Lower leg skin (tissue), 4 donors: ENCODE results near the gene SERPINA10. TPM values are rescaled to one million over a fixed set of nuclear protein-coding genes. Genes with fewer than 3 reads are reported as not detected.
"Not testable (repeated sequence)": the region's sequence is repeated elsewhere in the genome, so short reads cannot be mapped to it uniquely, and the experiment has no call there.

Experiments
- DNase-seq, 2 donors: peaks; one replicate each; pipeline ENCODE4 v3.0.0-alpha.2; 2019; ENCODE audit warnings: low spot score in 2 of 2
- H3K4me3 ChIP-seq: fragments of 200-600 bp; sonication (generic); 2 replicates; pipeline ENCODE4 v1.5.1; 2017; ENCODE audit warnings: mild to moderate bottlenecking, low read depth; ENCODE audit not compliant: poor library complexity, severe bottlenecking
- POLR2A ChIP-seq, 2 donors: fragments of 450-650 bp; IDR thresholded peaks; one replicate each; pipeline ENCODE4 v1.6.1; 2016 to 2017; ENCODE audit warnings: antibody characterized with exemption in 2 of 2, mild to moderate bottlenecking in 1 of 2, moderate library complexity in 1 of 2
- WGBS, 2 donors: methylation state at CpG; one replicate each; pipeline ENCODE4 v1.1.5; 2018; 5-methylcytosine and 5-hydroxymethylcytosine counted together
- intact Hi-C: fragments of 100-400 bp; cut with DNase I; formaldehyde crosslinking; loops from one replicate; pipeline ENCODE4 v1.15.0; 2023; ENCODE audit warnings: low total_unique reads
- total RNA-seq, 4 donors: library from RNA; depleted of rRNA; stranded (reverse); fragments of >200 nt; gene quantifications; one replicate each; pipeline ENCODE4 v1.1.0, GENCODE V29; 2016
- TF ChIP-seq, protein P1 (sequence below), 3 donors: fragments of 450-650 bp; IDR thresholded peaks; one replicate each; pipeline ENCODE4 v1.5.1; 2016; ENCODE audit warnings: antibody characterized with exemption in 3 of 3, mild to moderate bottlenecking in 3 of 3, moderate library complexity in 2 of 3

The SERPINA10 gene
- total RNA-seq, 4 donors from 2014 or later, result not detected

DNA sequence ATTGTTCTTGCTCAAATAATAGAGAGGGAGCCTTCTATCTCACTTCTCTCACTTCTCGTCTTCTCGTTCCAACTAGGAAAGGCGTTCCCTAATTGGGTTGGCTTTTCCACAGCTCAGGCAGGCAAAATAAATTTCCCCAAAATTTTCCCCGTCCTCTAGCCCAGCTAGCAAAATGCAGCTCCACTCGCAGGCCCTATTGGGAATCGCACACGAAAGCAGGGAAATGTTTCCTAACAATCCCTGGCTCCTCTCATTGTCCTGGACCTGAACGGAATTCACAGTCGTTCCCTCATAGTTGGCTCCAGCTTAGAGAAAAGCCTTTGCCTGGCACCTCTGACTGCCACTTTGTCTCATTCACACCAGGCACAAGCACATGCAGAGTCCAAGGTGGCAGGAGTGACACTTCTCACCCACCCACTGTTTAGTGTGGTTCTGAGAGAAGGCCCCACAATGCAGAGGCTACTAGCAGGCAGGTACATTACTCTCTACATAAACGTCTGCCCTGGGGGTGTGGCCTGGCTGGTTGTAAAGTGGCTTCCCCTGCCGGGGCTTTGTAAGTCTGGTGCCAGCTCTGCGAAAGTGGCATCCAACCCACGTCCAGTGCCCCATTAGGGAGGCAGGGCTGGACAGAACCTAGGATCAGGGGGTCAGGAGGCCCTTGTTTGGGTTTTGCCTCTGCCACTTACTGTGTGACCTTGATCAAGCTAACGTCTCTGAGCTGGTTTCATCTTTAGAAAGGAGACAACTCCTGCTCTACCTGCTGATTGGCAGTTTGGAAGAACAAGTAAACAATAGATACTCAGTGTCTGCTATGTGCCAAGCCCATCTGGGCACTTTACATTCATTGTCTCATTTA, 4.2 kb downstream of the SERPINA10 start:
- DNase-seq, result no peak
- TF ChIP-seq, protein P1, sequence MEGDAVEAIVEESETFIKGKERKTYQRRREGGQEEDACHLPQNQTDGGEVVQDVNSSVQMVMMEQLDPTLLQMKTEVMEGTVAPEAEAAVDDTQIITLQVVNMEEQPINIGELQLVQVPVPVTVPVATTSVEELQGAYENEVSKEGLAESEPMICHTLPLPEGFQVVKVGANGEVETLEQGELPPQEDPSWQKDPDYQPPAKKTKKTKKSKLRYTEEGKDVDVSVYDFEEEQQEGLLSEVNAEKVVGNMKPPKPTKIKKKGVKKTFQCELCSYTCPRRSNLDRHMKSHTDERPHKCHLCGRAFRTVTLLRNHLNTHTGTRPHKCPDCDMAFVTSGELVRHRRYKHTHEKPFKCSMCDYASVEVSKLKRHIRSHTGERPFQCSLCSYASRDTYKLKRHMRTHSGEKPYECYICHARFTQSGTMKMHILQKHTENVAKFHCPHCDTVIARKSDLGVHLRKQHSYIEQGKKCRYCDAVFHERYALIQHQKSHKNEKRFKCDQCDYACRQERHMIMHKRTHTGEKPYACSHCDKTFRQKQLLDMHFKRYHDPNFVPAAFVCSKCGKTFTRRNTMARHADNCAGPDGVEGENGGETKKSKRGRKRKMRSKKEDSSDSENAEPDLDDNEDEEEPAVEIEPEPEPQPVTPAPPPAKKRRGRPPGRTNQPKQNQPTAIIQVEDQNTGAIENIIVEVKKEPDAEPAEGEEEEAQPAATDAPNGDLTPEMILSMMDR (IDR thresholded peaks at IDR 0.05), result no peak
- no peak for TF ChIP-seq POLR2A (IDR thresholded peaks at IDR 0.05)
- WGBS, 2 donors, result 63 to 75% methylated on average over 14 of the region's 14 CpGs
- H3K4me3 ChIP-seq, result no peak overlapping the region
- intact Hi-C loops, result no loop called here

DNA sequence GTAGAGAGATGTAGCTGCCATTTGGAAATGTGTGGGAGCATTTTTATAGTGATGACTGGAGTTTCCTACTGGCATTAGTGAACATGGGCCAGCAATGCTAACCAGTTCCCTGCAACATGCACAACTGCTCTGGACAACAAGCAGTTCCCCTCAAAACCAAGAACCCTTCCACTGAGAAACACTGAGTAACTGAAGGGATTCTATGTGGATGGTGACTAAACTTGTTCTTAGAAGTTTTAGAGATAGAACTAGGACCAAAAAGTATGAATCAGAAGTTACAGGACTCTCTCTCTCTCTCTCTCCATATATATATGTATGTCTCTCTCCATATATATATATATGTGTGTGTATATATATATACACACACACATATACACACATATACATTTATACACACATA, 7.9 kb downstream of the SERPINA10 start:
- no peak overlapping the region for H3K4me3 ChIP-seq
- TF ChIP-seq POLR2A (IDR thresholded peaks at IDR 0.05), result no peak
- TF ChIP-seq, protein P1 (IDR thresholded peaks at IDR 0.05), result no peak
- no peak for DNase-seq
- intact Hi-C loops, result no loop called here

DNA sequence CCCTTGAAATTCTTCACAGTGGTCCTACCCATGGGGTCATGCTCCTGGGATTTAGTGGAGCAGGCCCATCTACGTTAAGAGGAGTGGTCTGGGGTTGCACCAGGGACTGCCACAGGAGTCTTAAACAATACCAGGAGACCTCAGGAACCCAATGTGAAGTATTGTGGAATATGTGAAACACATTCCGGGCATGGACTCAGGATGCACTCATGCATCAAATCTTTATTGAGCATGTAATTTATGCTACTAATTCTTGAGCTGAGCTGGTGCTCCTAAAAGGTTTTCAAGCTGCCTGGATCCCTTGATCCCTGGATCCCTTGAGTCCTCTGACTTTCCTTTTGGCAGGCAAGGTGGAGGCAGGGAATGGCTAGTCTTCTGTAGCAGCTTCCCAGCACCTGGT, 8.8 kb downstream of the SERPINA10 start:
- no peak for DNase-seq
- WGBS, 2 donors, result 85 to 93% methylated on average over 2 of the region's 2 CpGs
- intact Hi-C loops, result no loop called here
- no peak overlapping the region for H3K4me3 ChIP-seq
- TF ChIP-seq, protein P1 (IDR thresholded peaks at IDR 0.05), result no peak
- no peak for TF ChIP-seq POLR2A (IDR thresholded peaks at IDR 0.05)

DNA sequence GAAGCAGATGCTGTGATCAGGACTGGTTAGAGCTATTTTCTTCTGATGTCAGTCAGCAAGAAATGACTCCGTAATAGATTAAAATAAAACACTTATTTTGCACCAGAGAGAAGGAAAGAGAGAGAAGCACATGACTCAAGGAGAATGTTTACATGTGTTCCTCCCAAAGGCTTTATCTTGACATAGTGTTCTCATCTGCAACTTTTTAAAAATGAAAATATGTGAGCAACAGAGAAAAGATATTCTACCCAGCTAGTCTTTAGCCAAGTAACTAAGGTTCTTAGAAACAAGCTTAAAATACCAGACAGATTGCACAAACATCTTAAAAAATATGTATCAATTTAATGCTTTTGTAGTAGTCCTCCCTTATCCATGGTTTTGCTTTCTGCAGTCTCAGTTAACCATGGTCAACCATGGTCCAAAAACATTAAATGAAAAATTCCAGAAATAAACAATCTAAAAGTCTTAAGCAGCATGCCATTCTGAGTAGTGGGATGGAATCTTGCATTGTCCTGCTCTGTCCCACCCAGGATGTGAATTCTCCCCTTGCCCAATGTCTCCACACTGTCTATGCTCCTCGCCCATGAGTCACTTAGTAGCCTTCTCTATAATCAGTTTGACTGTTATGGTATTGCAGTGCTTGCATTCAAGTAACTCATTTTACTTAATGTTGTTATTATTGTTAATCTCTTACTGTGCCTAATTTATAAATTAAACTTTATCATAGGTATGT, 9.9 kb downstream of the SERPINA10 start:
- H3K4me3 ChIP-seq, result no peak overlapping the region
- WGBS, 2 donors, result 75 to 82% methylated on average over 2 of the region's 2 CpGs
- TF ChIP-seq, protein P1 (IDR thresholded peaks at IDR 0.05), result no peak
- no peak for TF ChIP-seq POLR2A (IDR thresholded peaks at IDR 0.05)
- intact Hi-C loops, result no loop called here
- DNase-seq, result no peak

DNA sequence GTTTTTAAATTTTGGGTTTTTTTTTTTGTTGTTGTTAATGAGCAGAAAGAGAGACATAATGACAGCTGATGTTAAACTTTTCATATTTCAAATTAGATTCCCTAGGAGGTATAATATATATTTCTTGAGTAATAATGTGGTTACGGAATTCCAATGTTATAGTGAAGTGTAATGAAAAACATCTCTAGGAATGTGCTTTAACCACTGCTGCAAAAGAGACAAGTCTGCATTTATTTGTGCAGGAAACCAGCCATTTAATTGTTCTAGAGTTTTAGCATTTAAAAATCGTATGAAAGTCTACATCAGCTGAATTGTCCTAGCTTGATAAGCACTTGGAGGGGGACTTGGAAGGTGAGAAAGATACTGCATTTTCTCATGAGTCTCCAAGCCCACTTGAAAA, 14.3 kb downstream of the SERPINA10 start:
- no peak for DNase-seq
- H3K4me3 ChIP-seq, result no peak overlapping the region
- intact Hi-C loops, result no loop called here
- no peak for TF ChIP-seq POLR2A (IDR thresholded peaks at IDR 0.05)
- TF ChIP-seq, protein P1 (IDR thresholded peaks at IDR 0.05), result no peak
- 65 to 69% methylated on average over 2 of the region's 2 CpGs for WGBS, 2 donors

DNA sequence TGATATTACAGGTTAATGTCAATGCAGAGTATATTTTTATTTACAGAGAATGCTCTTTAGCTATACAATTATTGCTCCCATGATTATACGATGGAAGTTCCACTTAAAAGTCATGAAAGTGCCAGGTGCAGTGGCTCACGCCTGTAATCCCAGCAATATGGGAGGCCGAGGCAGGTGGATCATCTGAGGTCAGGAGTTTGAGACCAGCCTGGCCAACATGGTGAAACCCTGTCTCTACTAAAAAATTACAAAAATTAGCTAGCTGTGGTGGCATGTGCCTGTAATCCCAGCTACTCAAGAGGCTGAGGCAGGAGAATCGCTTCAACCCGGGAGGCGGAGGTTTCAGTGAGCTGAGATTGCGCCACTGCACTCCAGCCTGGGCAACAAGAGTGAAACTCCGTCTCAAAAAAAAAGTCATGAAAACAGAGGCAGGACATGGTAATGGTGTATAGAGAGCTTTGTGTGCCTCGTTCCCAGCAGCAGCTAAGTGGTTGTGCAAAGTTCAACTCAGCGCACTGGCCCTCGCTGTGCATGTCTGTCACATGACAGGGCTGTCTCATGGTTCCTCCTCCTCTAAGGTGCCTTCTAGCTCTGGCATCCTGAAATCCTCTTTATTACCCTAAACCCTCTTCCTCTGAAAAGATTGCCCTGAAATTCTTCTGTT, 16.0 kb downstream of the SERPINA10 start:
- intact Hi-C loops, H3K4me3 ChIP-seq, DNase-seq: not testable (repeated sequence)
- 82 to 93% methylated on average over 11 of the region's 11 CpGs for WGBS, 2 donors
